HepG2 (cell line): ENCODE measurements around the gene MAPK14. TPM values are rescaled to one million over a fixed set of nuclear protein-coding genes. Genes with fewer than 3 reads are reported as not detected.
A peak's percentile ranks its signal among the peaks of the same experiment; 100 is the strongest.

Experiments used
- CC2D1A ChIP-seq: sonication (generic); formaldehyde crosslinking; IDR thresholded peaks from 2 replicates; pipeline ENCODE4 v1.8.1; 2023; ENCODE audit warnings: mild to moderate bottlenecking, missing genetic modification reagents
- CHCHD3 ChIP-seq: sonication (generic); formaldehyde crosslinking; IDR thresholded peaks from 2 replicates; pipeline ENCODE4 v1.8.0; 2022; ENCODE audit warnings: mild to moderate bottlenecking, missing genetic modification reagents, moderate library complexity
- ELF4 ChIP-seq: sonication (generic); formaldehyde crosslinking; IDR thresholded peaks from 2 replicates; pipeline ENCODE4 v1.5.0; 2020; ENCODE audit warnings: missing genetic modification reagents, mild to moderate bottlenecking, moderate library complexity, borderline replicate concordance
- GFI1 ChIP-seq: sonication (generic); formaldehyde crosslinking; IDR thresholded peaks from 2 replicates; pipeline ENCODE4 v1.5.0; 2020; ENCODE audit warnings: missing genetic modification reagents, mild to moderate bottlenecking, borderline replicate concordance
- NAIF1 ChIP-seq: sonication (generic); formaldehyde crosslinking; IDR thresholded peaks from 2 replicates; pipeline ENCODE4 v1.5.0; 2020; ENCODE audit warnings: mild to moderate bottlenecking, missing genetic modification reagents, borderline replicate concordance
- SOX6 ChIP-seq, 2 experiments: fragments of 450-650 bp in 1 of 2; sonication (generic) in 1 of 2; formaldehyde crosslinking in 1 of 2; IDR thresholded peaks; 2 replicates each; pipeline versions ENCODE4 v1.4.0 to v1.6.1; 2017 to 2020; ENCODE audit warnings: antibody characterized with exemption in 1 of 2, mild to moderate bottlenecking in 1 of 2, missing genetic modification reagents in 1 of 2
- TCF12 ChIP-seq, 2 experiments: fragments of 450-650 bp in 1 of 2; sonication (generic) in 1 of 2; formaldehyde crosslinking in 1 of 2; IDR thresholded peaks; 2 replicates each; pipeline versions ENCODE4 v1.6.1 to v1.8.0; 2017 to 2022; ENCODE audit warnings: antibody characterized with exemption in 1 of 2, mild to moderate bottlenecking in 1 of 2, missing genetic modification reagents in 1 of 2, moderate library complexity in 1 of 2
- YY1 ChIP-seq: IDR thresholded peaks from 2 replicates; pipeline ENCODE4 v1.6.1; 2011; ENCODE audit warnings: low read length, low read depth, moderate library complexity, mild to moderate bottlenecking; ENCODE audit not compliant: insufficient read depth, insufficient replicate concordance
- ZNF264 ChIP-seq: sonication (generic); formaldehyde crosslinking; IDR thresholded peaks from 2 replicates; pipeline ENCODE4 v1.4.0; 2020; ENCODE audit warnings: missing genetic modification reagents
- ZNF460 ChIP-seq: sonication (generic); formaldehyde crosslinking; IDR thresholded peaks from 2 replicates; pipeline ENCODE4 v1.5.1; 2020; ENCODE audit warnings: missing genetic modification reagents, mild to moderate bottlenecking, borderline replicate concordance
- ZNF670 ChIP-seq: sonication (generic); formaldehyde crosslinking; IDR thresholded peaks from 2 replicates; pipeline ENCODE4 v1.8.0; 2022; ENCODE audit warnings: mild to moderate bottlenecking, missing genetic modification reagents, borderline replicate concordance
- polyA plus RNA-seq, 8 experiments: library from polyadenylated mRNA; depleted of rRNA in 3 of 8; stranded (reverse) in 7 of 8; unstranded in 1 of 8; fragments of >200 nt; fragmentation: Illumina TruSeq in 4 of 8; extraction: Trizol in 4 of 8; gene quantifications; 2 replicates each; pipeline versions ENCODE4 v1.2.1 to v1.2.3, GENCODE V29; 2011 to 2016; ENCODE audit warnings: low read depth in 4 of 8, missing spikeins in 1 of 8, mixed read lengths in 1 of 8; ENCODE audit not compliant: insufficient read depth in 1 of 8
- total RNA-seq, 5 experiments: library from RNA; depleted of rRNA; stranded (reverse); fragments of >200 nt; fragmentation: Illumina TruSeq; extraction: Trizol; gene quantifications; 2 replicates each; pipeline ENCODE4 v1.2.3, GENCODE V29; 2016; ENCODE audit warnings: low read depth in 1 of 5
- TF ChIP-seq, protein P1 (sequence below): sonication (generic); formaldehyde crosslinking; IDR thresholded peaks from 2 replicates; pipeline ENCODE4 v1.4.0; 2020; ENCODE audit warnings: mild to moderate bottlenecking, missing genetic modification reagents, borderline replicate concordance
- TF ChIP-seq, protein P2 (sequence below): conservative IDR thresholded peaks from 2 replicates; pipeline ENCODE4 v1.6.1; 2018; ENCODE audit warnings: missing genetic modification reagents
- TF ChIP-seq, protein P3 (sequence below): IDR thresholded peaks from 2 replicates; pipeline ENCODE4 v1.4.0; 2020; ENCODE audit warnings: mild to moderate bottlenecking, missing genetic modification reagents
- TF ChIP-seq, protein P4 (sequence below): sonication (generic); formaldehyde crosslinking; IDR thresholded peaks from 2 replicates; pipeline ENCODE4 v1.4.0; 2020; ENCODE audit warnings: missing genetic modification reagents, mild to moderate bottlenecking, borderline replicate concordance

MAPK14 gene
- total and polyA plus RNA-seq, 2 of the 13 experiments (the other 11 are each of a cell fraction or from before 2014, with no cell fraction given) = 66.3 to 67.3 TPM

DNA sequence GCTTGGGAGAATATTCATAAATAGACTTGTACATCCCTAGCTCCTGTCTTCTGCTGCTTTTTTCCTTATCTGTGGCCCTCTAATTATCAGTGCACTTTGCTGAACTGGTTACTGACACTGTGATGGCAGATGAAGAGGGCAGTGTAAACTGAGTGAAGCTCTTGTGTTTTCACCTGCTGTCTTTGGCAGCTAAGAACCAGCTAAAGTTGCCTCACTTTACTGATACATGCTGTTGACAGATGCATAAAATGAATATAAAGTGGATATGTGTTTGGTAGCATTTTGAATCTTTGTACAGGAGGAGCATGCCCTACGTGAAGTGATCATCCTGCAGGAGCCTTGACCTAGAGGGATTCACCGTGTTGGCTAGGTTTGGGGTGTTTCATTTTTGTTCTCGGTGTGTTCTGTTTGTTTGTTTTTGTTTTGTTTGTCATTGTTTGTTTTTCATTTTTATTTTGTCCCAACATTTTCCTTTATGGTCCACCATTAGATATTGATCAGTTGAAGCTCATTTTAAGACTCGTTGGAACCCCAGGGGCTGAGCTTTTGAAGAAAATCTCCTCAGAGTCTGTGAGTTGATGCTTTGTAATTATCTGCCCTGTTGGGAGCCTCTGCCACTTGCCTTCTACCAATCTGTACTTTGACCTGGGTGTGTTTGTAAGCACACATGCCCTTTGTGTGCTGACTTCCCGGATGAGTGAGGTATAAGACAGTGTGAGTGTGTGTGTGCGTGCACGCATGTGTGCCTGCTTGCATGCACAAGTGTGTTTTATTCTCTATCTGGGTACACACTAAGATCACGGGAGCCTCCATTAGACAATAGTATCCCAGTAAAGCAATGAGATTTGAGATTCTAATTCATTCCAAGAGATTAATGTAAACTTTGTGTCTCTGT lies 68.1 kb downstream of the MAPK14 start (continued):
- no peak for TF ChIP-seq ZNF460 (CRISPR knock-in tag)
- TF ChIP-seq YY1 = no peak
- no peak for TF ChIP-seq SOX6 (IDR thresholded peaks at IDR 0.05)
- TF ChIP-seq SOX6 (CRISPR knock-in tag; IDR thresholded peaks at IDR 0.05) = peak; percentile 95
- TF ChIP-seq, protein P1, sequence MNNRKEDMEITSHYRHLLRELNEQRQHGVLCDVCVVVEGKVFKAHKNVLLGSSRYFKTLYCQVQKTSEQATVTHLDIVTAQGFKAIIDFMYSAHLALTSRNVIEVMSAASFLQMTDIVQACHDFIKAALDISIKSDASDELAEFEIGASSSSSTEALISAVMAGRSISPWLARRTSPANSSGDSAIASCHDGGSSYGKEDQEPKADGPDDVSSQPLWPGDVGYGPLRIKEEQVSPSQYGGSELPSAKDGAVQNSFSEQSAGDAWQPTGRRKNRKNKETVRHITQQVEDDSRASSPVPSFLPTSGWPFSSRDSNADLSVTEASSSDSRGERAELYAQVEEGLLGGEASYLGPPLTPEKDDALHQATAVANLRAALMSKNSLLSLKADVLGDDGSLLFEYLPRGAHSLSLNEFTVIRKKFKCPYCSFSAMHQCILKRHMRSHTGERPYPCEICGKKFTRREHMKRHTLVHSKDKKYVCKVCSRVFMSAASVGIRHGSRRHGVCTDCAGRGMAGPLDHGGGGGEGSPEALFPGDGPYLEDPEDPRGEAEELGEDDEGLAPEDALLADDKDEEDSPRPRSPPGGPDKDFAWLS (CRISPR knock-in tag) = no peak
- TF ChIP-seq TCF12 (IDR thresholded peaks at IDR 0.05) = no peak
- peak; percentile 81 for TF ChIP-seq TCF12 (CRISPR knock-in tag; IDR thresholded peaks at IDR 0.05)
- peak; percentile 75 for TF ChIP-seq GFI1
- no peak for TF ChIP-seq ZNF670 (CRISPR knock-in tag)
- TF ChIP-seq, protein P2, sequence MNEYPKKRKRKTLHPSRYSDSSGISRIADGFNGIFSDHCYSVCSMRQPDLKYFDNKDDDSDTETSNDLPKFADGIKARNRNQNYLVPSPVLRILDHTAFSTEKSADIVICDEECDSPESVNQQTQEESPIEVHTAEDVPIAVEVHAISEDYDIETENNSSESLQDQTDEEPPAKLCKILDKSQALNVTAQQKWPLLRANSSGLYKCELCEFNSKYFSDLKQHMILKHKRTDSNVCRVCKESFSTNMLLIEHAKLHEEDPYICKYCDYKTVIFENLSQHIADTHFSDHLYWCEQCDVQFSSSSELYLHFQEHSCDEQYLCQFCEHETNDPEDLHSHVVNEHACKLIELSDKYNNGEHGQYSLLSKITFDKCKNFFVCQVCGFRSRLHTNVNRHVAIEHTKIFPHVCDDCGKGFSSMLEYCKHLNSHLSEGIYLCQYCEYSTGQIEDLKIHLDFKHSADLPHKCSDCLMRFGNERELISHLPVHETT (CRISPR knock-in tag) = peak; percentile 84; the same call in 1 of the 2 replicates
- peak; percentile 58; the same call in 1 of the 2 replicates for TF ChIP-seq ZNF264 (CRISPR knock-in tag)
- no peak for TF ChIP-seq ELF4 (CRISPR knock-in tag)
- TF ChIP-seq, protein P3, sequence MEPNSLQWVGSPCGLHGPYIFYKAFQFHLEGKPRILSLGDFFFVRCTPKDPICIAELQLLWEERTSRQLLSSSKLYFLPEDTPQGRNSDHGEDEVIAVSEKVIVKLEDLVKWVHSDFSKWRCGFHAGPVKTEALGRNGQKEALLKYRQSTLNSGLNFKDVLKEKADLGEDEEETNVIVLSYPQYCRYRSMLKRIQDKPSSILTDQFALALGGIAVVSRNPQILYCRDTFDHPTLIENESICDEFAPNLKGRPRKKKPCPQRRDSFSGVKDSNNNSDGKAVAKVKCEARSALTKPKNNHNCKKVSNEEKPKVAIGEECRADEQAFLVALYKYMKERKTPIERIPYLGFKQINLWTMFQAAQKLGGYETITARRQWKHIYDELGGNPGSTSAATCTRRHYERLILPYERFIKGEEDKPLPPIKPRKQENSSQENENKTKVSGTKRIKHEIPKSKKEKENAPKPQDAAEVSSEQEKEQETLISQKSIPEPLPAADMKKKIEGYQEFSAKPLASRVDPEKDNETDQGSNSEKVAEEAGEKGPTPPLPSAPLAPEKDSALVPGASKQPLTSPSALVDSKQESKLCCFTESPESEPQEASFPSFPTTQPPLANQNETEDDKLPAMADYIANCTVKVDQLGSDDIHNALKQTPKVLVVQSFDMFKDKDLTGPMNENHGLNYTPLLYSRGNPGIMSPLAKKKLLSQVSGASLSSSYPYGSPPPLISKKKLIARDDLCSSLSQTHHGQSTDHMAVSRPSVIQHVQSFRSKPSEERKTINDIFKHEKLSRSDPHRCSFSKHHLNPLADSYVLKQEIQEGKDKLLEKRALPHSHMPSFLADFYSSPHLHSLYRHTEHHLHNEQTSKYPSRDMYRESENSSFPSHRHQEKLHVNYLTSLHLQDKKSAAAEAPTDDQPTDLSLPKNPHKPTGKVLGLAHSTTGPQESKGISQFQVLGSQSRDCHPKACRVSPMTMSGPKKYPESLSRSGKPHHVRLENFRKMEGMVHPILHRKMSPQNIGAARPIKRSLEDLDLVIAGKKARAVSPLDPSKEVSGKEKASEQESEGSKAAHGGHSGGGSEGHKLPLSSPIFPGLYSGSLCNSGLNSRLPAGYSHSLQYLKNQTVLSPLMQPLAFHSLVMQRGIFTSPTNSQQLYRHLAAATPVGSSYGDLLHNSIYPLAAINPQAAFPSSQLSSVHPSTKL (CRISPR knock-in tag) = peak; percentile 98
- TF ChIP-seq NAIF1 = 0 out of 2 replicates have a peak, but pooled peaks have one; percentile 66
- TF ChIP-seq, protein P4, sequence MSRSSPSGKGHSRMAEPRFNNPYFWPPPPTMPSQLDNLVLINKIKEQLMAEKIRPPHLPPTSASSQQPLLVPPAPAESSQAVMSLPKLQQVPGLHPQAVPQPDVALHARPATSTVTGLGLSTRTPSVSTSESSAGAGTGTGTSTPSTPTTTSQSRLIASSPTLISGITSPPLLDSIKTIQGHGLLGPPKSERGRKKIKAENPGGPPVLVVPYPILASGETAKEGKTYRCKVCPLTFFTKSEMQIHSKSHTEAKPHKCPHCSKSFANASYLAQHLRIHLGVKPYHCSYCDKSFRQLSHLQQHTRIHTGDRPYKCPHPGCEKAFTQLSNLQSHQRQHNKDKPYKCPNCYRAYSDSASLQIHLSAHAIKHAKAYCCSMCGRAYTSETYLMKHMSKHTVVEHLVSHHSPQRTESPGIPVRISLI = peak; percentile 50; the same call in 1 of the 2 replicates
- no peak for TF ChIP-seq CHCHD3 (CRISPR knock-in tag)
- TF ChIP-seq CC2D1A (CRISPR knock-in tag) = no peak
